ENCODE measurements around the gene DENND2D. TPM values are rescaled to one million over a fixed set of nuclear protein-coding genes. Genes with fewer than 3 reads are reported as not detected.

The DENND2D gene
- total and polyA plus RNA-seq, 7 donors: 2.3 to 77.0 (median 5.9) TPM

DNA sequence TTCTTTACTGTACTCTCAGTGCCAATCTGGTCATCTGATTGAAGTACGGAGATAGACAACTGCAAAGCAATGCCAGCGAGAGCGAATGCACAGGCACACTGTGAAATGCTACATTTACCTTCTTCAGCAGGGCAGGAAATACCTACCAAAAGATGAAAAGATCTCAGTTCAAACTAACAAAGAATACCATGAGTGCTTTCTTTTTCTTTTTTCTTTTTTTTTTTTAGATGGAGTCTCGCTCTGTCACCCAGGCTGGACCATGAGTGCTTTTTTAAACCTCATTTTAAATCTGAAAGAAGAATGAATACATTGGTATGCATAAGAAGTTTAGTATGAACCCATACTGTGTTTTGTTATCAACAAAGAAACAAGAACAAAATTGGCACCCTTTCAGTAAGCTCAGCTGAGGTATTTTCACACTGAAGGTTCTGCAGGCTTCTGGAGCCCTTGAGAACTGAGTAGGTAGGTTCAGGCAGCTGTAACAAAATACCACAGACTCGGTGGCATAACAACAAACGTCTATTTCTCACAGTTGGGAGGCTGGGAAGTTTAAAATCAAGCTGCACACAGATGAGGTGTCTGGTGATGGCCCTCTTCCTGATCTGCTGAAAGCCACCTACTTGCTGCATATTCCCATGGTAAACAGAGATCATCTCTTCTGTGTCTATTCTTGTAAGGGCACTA, 25.4 kb upstream of the DENND2D start:
- DNase-seq: no peak
- WGBS, 2 donors: 51 to 71% methylated on average over 6 of the region's 6 CpGs
- Histone ChIP-seq H3K9me3 (no peaks in the 10 kb centered on the region), H3K4me1 (peaks cover 0 to 8% (median 0%) of the 10 kb centered on the region in 4 donors), H3K27ac (no peak overlapping the region), H3K4me3 (no peak overlapping the region), H3K27me3 (no peaks in the 10 kb centered on the region), H3K36me3 (no peaks in the 10 kb centered on the region)
- TF ChIP-seq, protein P1, sequence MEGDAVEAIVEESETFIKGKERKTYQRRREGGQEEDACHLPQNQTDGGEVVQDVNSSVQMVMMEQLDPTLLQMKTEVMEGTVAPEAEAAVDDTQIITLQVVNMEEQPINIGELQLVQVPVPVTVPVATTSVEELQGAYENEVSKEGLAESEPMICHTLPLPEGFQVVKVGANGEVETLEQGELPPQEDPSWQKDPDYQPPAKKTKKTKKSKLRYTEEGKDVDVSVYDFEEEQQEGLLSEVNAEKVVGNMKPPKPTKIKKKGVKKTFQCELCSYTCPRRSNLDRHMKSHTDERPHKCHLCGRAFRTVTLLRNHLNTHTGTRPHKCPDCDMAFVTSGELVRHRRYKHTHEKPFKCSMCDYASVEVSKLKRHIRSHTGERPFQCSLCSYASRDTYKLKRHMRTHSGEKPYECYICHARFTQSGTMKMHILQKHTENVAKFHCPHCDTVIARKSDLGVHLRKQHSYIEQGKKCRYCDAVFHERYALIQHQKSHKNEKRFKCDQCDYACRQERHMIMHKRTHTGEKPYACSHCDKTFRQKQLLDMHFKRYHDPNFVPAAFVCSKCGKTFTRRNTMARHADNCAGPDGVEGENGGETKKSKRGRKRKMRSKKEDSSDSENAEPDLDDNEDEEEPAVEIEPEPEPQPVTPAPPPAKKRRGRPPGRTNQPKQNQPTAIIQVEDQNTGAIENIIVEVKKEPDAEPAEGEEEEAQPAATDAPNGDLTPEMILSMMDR (IDR thresholded peaks at IDR 0.05): no peak
- TF ChIP-seq POLR2A (IDR thresholded peaks at IDR 0.05) (no peak), EP300 (IDR thresholded peaks at IDR 0.05) (no peak), POLR2AphosphoS5 (IDR thresholded peaks at IDR 0.05) (no peak)
- intact Hi-C loops (cut with DNase I): no loop called here

DNA sequence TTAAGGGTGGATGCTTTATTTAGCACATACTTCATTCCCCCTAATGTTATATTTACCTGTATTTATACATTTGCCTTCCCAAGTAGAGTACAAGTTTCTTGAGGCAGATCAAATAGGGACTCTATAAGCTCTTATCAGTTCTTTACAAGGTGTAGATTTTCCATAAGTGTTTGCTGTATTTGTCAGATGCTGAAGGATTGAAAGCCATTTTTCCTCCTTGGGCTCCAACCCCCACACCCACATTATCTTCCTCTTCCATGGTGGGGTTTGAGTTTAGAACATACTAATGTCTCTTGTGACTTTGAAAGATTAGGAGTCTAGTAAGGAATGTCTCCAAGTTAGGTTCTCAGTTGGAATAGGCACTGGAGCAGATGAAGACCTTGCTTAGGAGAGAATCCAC, 24.6 kb upstream of the DENND2D start:
- Histone ChIP-seq H3K36me3 (no peaks in the 10 kb centered on the region), H3K4me1 (peaks cover 0 to 8% (median 0%) of the 10 kb centered on the region in 4 donors), H3K9me3 (no peaks in the 10 kb centered on the region), H3K27me3 (no peaks in the 10 kb centered on the region), H3K27ac (no peak overlapping the region), H3K4me3 (no peak overlapping the region)
- intact Hi-C loops (cut with DNase I): no loop called here
- TF ChIP-seq POLR2AphosphoS5 (IDR thresholded peaks at IDR 0.05) (no peak), EP300 (IDR thresholded peaks at IDR 0.05) (no peak), POLR2A (IDR thresholded peaks at IDR 0.05) (no peak)
- TF ChIP-seq, protein P1 (IDR thresholded peaks at IDR 0.05): no peak
- DNase-seq: no peak

GRCh38 chr1:111223126-111223685, 22.8 kb upstream of the DENND2D start:
- no peak overlapping the region for H3K27ac ChIP-seq
- TF ChIP-seq POLR2AphosphoS5 (IDR thresholded peaks at IDR 0.05): no peak
- TF ChIP-seq, protein P1 (IDR thresholded peaks at IDR 0.05): no peak
- TF ChIP-seq EP300 (IDR thresholded peaks at IDR 0.05): no peak
- no peak for TF ChIP-seq POLR2A (IDR thresholded peaks at IDR 0.05)
- no peaks in the 10 kb centered on the region for H3K36me3 ChIP-seq
- no peak overlapping the region for H3K4me3 ChIP-seq
- no peaks in the 10 kb centered on the region for H3K27me3 ChIP-seq
- 65 to 75% methylated on average over 6 of the region's 6 CpGs for WGBS, 2 donors
- intact Hi-C loops (cut with DNase I): loop anchor here (1.0 to 2.0 kb wide), 2 partner anchors 176 to 546 kb away; no protein-coding TSS in a partner anchor
- no peak for DNase-seq
- H3K9me3 ChIP-seq: no peaks in the 10 kb centered on the region
- H3K4me1 ChIP-seq: peaks cover 0 to 8% (median 0%) of the 10 kb centered on the region in 4 donors

GRCh38 chr1:111222308-111223125, 22.1 kb upstream of the DENND2D start:
- intact Hi-C loops (cut with DNase I): loop anchor here (1.0 to 2.0 kb wide), 2 partner anchors 177 to 546 kb away; no protein-coding TSS in a partner anchor
- peak; percentile 83 for DNase-seq
- 19% methylated on average over 10 of the region's 10 CpGs for WGBS, 2 donors
- TF ChIP-seq, protein P1 (IDR thresholded peaks at IDR 0.05): peak; percentile 69 to 91 (median 78)
- no peak for TF ChIP-seq POLR2A (IDR thresholded peaks at IDR 0.05)
- no peaks in the 10 kb centered on the region for H3K27me3 ChIP-seq
- H3K4me3 ChIP-seq: no peak overlapping the region
- H3K9me3 ChIP-seq: no peaks in the 10 kb centered on the region
- no peak overlapping the region for H3K27ac ChIP-seq
- peaks cover 0 to 8% (median 0%) of the 10 kb centered on the region in 4 donors for H3K4me1 ChIP-seq
- H3K36me3 ChIP-seq: no peaks in the 10 kb centered on the region
